Stimulated activated CD8-positive, alpha-beta memory T cell treated with anti-CD3 and anti-CD28 coated beads, Interleukin-7, amount 100 ng/mL, for 48 hours (primary cell): ENCODE results near the gene AMH.

ENCODE experiments used
- DNase-seq, 2 donors: peaks; one replicate each; pipeline ENCODE4 v3.0.0-alpha.2; 2020; ENCODE audit warnings: low read depth in 1 of 2; ENCODE audit errors: extremely low read depth in 1 of 2

Gene AMH

GRCh38 chr19:2219726-2220125, 29.4 kb upstream of the AMH start:
- no peak for DNase-seq

- DNase-seq: no peak
Observed at GRCh38 chr19:2221250-2221831, 27.8 kb upstream of the AMH start.

GRCh38 chr19:2221918-2222317, 27.2 kb upstream of the AMH start:
- DNase-seq: no peak

- DNase-seq: no peak
Observed at GRCh38 chr19:2223391-2223790, 25.7 kb upstream of the AMH start.

- DNase-seq: no peak
Observed at GRCh38 chr19:2223959-2224358, 25.2 kb upstream of the AMH start.

- DNase-seq: no peak
Observed at GRCh38 chr19:2224754-2225349, 24.3 kb upstream of the AMH start.

- DNase-seq: no peak
Observed at GRCh38 chr19:2225415-2226050, 23.6 kb upstream of the AMH start.

GRCh38 chr19:2226051-2226839, 22.9 kb upstream of the AMH start:
- DNase-seq: no peak

- DNase-seq: no peak
Observed at GRCh38 chr19:2226840-2227360, 22.2 kb upstream of the AMH start.

- DNase-seq: no peak
Observed at GRCh38 chr19:2227415-2228156, 21.5 kb upstream of the AMH start.

- DNase-seq: no peak
Observed at GRCh38 chr19:2228157-2229030, 20.7 kb upstream of the AMH start.

- no peak for DNase-seq
Observed at GRCh38 chr19:2229103-2230032, 19.8 kb upstream of the AMH start.

GRCh38 chr19:2230033-2230531, 19.0 kb upstream of the AMH start:
- DNase-seq: no peak

GRCh38 chr19:2230807-2231533, 18.2 kb upstream of the AMH start:
- no peak for DNase-seq

- DNase-seq: no peak
Observed at GRCh38 chr19:2231621-2232221, 17.4 kb upstream of the AMH start.

GRCh38 chr19:2232286-2233151, 16.6 kb upstream of the AMH start:
- no peak for DNase-seq
